Measurements from ENCODE around the gene FZR1. TPM values are rescaled to one million over a fixed set of nuclear protein-coding genes. Genes with fewer than 3 reads are reported as not detected.
"Not testable (repeated sequence)": the region's sequence is repeated elsewhere in the genome, so short reads cannot be mapped to it uniquely, and the experiment has no call there.

FZR1 gene
- total RNA-seq, 2 donors from 2014 or later, result 16.6 to 20.1 TPM

DNA sequence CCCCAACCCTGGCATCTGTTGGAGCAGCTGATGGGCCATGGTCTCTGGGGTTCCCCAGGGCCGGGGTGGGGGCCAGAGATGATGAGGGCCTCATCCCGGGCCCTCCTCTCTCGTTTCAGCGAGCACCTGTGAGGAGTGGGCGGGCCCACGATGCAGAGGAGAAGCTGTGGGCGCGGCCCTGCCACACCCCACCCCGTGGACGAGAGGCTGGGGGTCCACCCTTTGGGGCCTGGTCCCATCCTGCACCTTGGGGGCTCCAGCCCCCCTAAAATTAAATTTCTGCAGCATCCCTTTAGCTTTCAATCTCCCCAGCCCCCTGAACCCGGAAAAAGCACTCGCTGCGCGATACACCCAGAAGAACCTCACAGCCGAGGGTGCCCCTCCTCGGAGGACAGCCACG lies 72.3 kb downstream of the FZR1 start:
- peaks cover 6% of the 10 kb centered on the region for H3K4me1 ChIP-seq

DNA sequence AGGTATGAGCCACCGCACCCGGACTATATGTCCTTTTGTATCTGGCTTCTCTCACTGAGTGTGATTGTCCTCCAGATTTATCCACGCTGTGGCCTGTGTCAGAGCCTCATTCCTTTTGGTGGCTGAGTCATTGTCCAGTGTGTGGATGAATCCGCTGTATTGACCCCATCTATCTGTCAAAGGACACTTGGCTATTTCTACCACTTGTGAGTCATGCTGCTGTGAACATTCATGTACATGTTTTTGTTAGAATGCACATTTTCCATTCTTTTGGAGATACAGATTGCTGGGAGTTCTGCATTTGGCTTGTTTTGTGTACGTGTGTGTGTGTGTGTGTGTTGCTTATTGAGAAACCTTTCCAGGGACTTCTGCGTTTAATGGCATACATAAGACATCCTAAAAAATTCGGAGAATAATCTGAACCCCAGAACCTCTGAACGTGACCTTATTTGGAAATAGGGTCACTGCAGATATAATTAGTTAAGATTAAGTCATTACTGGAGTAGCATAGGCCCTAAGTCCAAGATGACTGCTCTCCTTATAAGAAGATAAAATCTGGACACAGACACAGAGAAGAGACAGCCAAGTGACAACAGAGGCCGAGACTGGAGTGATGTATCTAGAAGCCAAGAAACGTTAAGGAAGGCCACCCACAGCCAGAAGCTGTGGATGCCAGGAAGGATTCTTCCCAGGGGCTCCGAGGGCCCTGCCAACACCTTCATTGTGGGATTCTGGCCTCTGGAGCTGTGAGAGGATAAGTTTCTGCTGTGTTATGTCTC lies 74.2 kb downstream of the FZR1 start:
- ATAC-seq (peak; percentile 32), DNase-seq (peak in 1 of 4 donors; percentile 40)
- no peaks in the 10 kb centered on the region for H3K36me3 ChIP-seq (replicated peaks in 1 of 2; ENCODE audit: insufficient read depth in 1 of 2, low read depth in 2 of 2)
- H3K4me1 ChIP-seq, result peaks cover 3% of the 10 kb centered on the region
- TF ChIP-seq, protein P1, sequence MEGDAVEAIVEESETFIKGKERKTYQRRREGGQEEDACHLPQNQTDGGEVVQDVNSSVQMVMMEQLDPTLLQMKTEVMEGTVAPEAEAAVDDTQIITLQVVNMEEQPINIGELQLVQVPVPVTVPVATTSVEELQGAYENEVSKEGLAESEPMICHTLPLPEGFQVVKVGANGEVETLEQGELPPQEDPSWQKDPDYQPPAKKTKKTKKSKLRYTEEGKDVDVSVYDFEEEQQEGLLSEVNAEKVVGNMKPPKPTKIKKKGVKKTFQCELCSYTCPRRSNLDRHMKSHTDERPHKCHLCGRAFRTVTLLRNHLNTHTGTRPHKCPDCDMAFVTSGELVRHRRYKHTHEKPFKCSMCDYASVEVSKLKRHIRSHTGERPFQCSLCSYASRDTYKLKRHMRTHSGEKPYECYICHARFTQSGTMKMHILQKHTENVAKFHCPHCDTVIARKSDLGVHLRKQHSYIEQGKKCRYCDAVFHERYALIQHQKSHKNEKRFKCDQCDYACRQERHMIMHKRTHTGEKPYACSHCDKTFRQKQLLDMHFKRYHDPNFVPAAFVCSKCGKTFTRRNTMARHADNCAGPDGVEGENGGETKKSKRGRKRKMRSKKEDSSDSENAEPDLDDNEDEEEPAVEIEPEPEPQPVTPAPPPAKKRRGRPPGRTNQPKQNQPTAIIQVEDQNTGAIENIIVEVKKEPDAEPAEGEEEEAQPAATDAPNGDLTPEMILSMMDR (IDR thresholded peaks at IDR 0.05), result no peak
- no peak for TF ChIP-seq POLR2A (IDR thresholded peaks at IDR 0.05)
- 55 to 59% methylated on average over 11 of the region's 11 CpGs for WGBS, 2 donors
- no peak overlapping the region for H3K4me3 ChIP-seq
- no peak overlapping the region for H3K27ac ChIP-seq
- intact Hi-C loops (cut with DNase I), result loop anchor here (5.0 kb wide), 1 partner anchor 33 kb away; no protein-coding TSS in a partner anchor
- H3K27me3 ChIP-seq, result peaks cover 0 to 3% of the 10 kb centered on the region in 2 donors
- H3K9me3 ChIP-seq, result no peaks in the 10 kb centered on the region

More for the DNA sequence above, 72.3 kb downstream of the FZR1 start:
- Histone ChIP-seq H3K27me3 (no peaks in the 10 kb centered on the region), H3K36me3 (replicated peaks in 1 of 2; ENCODE audit: insufficient read depth in 1 of 2, low read depth in 2 of 2) (no peaks in the 10 kb centered on the region), H3K27ac (no peak overlapping the region), H3K4me3 (no peak overlapping the region), H3K9me3 (no peaks in the 10 kb centered on the region)
- ATAC-seq, result no peak
- intact Hi-C loops (cut with DNase I), result no loop called here
- 74 to 89% methylated on average over 7 to 17 of the region's 17 CpGs for WGBS, 2 donors
- TF ChIP-seq POLR2A (IDR thresholded peaks at IDR 0.05), result no peak
- TF ChIP-seq, protein P1 (IDR thresholded peaks at IDR 0.05), result no peak
- no peak for DNase-seq

DNA sequence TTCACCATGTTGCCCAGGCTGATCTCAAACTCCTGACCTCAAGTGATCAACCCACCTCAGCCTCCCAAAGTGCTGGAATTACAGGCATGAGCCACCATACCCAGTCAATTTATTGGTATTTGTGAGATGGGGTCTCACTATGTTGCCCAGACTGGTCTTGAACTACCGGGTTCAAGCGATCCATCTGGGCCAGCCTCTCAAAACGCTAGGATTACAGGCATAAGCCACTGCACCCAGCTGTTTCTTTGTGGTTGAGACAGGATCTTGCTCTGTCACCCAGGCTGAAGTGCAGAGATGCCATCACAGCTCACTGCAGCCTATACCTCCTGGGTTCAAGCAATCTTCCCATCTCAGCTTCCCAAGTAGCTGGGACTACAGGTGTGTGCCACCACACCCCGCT lies 75.7 kb downstream of the FZR1 start:
- intact Hi-C loops (cut with DNase I), result loop anchor here (5.0 kb wide), 1 partner anchor 34 kb away; no protein-coding TSS in a partner anchor

DNA sequence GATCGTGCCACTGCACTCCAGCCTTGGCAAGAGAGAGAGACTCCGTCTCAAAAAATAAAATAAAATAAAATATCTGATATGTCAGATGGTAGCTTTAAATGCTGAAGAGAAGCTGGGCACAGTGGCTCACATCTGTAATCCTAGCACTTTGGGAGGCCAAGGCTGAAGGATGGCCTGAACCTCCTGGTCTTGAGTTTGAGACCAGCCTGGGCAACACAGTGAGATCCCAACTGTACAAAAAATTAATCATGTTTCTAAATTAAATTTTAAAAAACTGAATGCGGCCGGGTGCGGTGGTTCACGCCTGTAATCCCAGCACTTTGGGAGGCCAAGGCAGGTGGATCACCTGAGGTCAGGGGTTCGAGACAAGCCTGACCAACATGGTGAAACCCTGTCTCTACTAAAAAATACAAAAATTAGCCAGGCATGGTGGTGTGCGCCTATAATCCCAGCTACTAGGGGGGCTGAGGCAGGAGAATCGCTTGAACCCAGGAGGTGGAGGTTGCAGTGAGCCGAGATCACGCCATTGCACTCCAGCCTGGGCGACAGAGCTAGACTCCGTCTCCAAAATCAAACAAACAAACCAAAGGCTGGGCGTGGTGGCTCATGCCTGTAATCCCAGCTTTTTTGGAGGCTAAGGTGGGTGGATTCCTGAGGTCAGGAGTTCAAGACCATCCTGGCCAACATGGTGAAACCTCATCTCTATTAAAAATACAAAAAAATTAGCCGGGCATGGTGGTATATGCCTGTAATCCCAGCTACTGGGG lies 78.1 kb downstream of the FZR1 start:
- Histone ChIP-seq H3K4me1 (peaks cover 17% of the 10 kb centered on the region), H3K27me3 (peaks cover 0 to 12% of the 10 kb centered on the region in 2 donors)
- H3K36me3 ChIP-seq (replicated peaks in 1 of 2; ENCODE audit: insufficient read depth in 1 of 2, low read depth in 2 of 2); H3K4me3 ChIP-seq; H3K27ac ChIP-seq; DNase-seq; ATAC-seq; H3K9me3 ChIP-seq: not testable (repeated sequence)
- 66 to 72% methylated on average over 15 of the region's 15 CpGs for WGBS, 2 donors
- intact Hi-C loops (cut with DNase I), result loop anchor here (5.0 kb wide), 1 partner anchor 37 kb away; no protein-coding TSS in a partner anchor

More for the DNA sequence above, 75.7 kb downstream of the FZR1 start:
- H3K36me3 ChIP-seq (replicated peaks in 1 of 2; ENCODE audit: insufficient read depth in 1 of 2, low read depth in 2 of 2); H3K9me3 ChIP-seq; ATAC-seq; H3K4me3 ChIP-seq; DNase-seq; H3K27ac ChIP-seq: not testable (repeated sequence)
- peaks cover 0 to 12% of the 10 kb centered on the region in 2 donors for H3K27me3 ChIP-seq
- H3K4me1 ChIP-seq, result peaks cover 13% of the 10 kb centered on the region
- WGBS, 2 donors, result 72 to 80% methylated on average over 2 to 4 of the region's 4 CpGs

DNA sequence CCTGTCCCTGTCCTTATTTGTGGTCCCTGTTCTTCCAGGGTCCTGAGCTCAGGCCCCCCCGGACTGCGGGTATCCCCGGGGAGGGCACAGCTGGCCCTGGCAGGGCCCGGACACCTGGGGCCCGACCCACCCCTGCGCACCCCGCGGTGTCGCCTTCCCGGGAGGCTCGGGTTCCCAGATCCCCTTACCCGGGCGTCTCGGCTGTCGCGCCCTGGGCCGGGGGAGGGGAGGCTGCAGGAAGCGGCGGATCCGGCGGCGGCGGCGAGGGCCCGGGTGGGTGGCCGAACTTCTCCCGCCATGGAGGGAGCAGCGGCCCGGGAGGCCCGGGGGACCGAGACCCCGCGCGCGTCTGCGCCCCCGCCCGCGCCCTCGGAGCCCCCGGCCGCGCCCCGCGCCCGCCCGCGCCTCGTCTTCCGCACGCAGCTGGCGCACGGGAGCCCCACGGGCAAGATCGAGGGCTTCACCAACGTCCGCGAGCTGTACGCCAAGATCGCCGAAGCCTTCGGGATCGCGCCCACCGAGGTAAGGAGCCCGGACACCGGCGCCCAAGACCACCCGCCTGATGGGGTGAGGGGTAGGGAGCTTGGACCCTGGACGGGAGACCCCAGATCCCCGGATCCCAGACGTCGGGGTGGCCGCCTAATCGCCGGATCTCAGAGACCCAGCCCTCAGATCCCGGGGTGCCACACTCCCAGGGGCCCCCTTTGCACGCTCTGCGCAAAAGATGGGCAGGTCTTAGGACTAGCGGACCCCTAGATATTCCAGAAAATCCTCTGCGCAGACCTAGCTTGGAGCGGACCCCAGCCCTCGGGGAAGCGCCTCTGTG lies 79.4 kb downstream of the FZR1 start, which contains the start of gene GIPC3:
Gene GIPC3 (plus strand): TSS at position 178 of the 826 bp plus-strand sequence. CDS start 120 bp downstream, at position 298.
- Histone ChIP-seq H3K36me3 (replicated peaks in 1 of 2; ENCODE audit: insufficient read depth in 1 of 2, low read depth in 2 of 2) (no peaks in the 10 kb centered on the region), H3K4me3 (no peak within 1 kb of the TSS), H3K27ac (no peak within 1 kb of the TSS), H3K4me1 (peaks cover 17% of the 10 kb centered on the region), H3K9me3 (no peaks in the 10 kb centered on the region), H3K27me3 (peaks cover 0 to 12% of the 10 kb centered on the region in 2 donors)
- intact Hi-C loops (cut with DNase I), result no loop called here
- ATAC-seq, result peak; percentile 14
- DNase-seq, result peak in 1 of 4 donors; percentile 13
- WGBS, 2 donors, result 5 to 18% methylated on average over 6 to 84 of the region's 84 CpGs
- no peak for TF ChIP-seq POLR2A (IDR thresholded peaks at IDR 0.05)
- TF ChIP-seq, protein P1 (IDR thresholded peaks at IDR 0.05), result no peak
